Naive thymus-derived CD8-positive, alpha-beta T cell (primary cell): ENCODE results near the gene ZDHHC14. TPM values are rescaled to one million over a fixed set of nuclear protein-coding genes. Genes with fewer than 3 reads are reported as not detected.

Experiments
- ATAC-seq, 2 donors: fragments of 150-1000 bp; cut with Tn5 transposase in 1 of 2; sonication (Bioruptor Pico), chemical (Tn5 transposase) in 1 of 2; 1 replicate in 1 of 2; 2 replicates in 1 of 2; pipeline ENCODE4 v1.10.0; 2021; ENCODE audit warnings: mild to moderate bottlenecking in 2 of 2, moderate library complexity in 2 of 2
- POLR2A ChIA-PET: fragments of 350-600 bp; sonication (Branson Sonifier 250); formaldehyde crosslinking; loops from one replicate; lab custom pipeline; 2021; ENCODE audit warnings: antibody characterized with exemption; lab: Charles Lee
- DNase-seq, 10 donors: peaks; one replicate each; pipeline versions ENCODE4 v3.0.0 to v3.0.0-alpha.2; 2020 to 2022
- H3K27ac Mint-ChIP-seq, 10 donors: one replicate each; pipeline ENCODE4 v1.8.0; 2020 to 2022; ENCODE audit warnings: mild to moderate bottlenecking in 10 of 10, mixed read lengths in 10 of 10, moderate library complexity in 4 of 10, inconsistent platforms in 1 of 10
- H3K27me3 Mint-ChIP-seq, 5 donors: one replicate each; pipeline ENCODE4 v1.8.0; 2021 to 2022; ENCODE audit warnings: mixed read lengths in 5 of 5
- H3K36me3 Mint-ChIP-seq, 3 donors: one replicate each; pipeline ENCODE4 v1.8.0; 2020 to 2022; ENCODE audit warnings: mixed read lengths in 3 of 3, mild to moderate bottlenecking in 2 of 3, inconsistent platforms in 1 of 3
- H3K4me1 Mint-ChIP-seq, 4 donors: one replicate each; pipeline ENCODE4 v1.8.0; 2021 to 2022; ENCODE audit warnings: mixed read lengths in 4 of 4
- H3K4me3 Mint-ChIP-seq, 10 donors: one replicate each; pipeline ENCODE4 v1.8.0; 2020 to 2022; ENCODE audit warnings: mild to moderate bottlenecking in 10 of 10, mixed read lengths in 10 of 10, moderate library complexity in 6 of 10, inconsistent platforms in 1 of 10
- H3K9me3 Mint-ChIP-seq, 9 donors: one replicate each; pipeline ENCODE4 v1.8.0; 2020 to 2022; ENCODE audit warnings: mixed read lengths in 9 of 9, mild to moderate bottlenecking in 3 of 9, inconsistent platforms in 1 of 9, moderate library complexity in 1 of 9
- polyA plus RNA-seq, 3 donors: library from polyadenylated mRNA; unstranded; fragments of 300-500 nt; fragmentation: Illumina TruSeq; gene quantifications; one replicate each; pipeline ENCODE4 v1.2.3, GENCODE V29; 2021
- total RNA-seq, 8 experiments: library from RNA in 2 of 8; stranded (reverse) in 2 of 8; gene quantifications; one replicate each; pipeline ENCODE4 v1.2.3 and lab custom pipeline; 2021 to 2026

ZDHHC14 gene
- total and polyA plus RNA-seq, 5 experiments from 2014 or later: 0.09 to 1.9 (median 1.4) TPM

DNA sequence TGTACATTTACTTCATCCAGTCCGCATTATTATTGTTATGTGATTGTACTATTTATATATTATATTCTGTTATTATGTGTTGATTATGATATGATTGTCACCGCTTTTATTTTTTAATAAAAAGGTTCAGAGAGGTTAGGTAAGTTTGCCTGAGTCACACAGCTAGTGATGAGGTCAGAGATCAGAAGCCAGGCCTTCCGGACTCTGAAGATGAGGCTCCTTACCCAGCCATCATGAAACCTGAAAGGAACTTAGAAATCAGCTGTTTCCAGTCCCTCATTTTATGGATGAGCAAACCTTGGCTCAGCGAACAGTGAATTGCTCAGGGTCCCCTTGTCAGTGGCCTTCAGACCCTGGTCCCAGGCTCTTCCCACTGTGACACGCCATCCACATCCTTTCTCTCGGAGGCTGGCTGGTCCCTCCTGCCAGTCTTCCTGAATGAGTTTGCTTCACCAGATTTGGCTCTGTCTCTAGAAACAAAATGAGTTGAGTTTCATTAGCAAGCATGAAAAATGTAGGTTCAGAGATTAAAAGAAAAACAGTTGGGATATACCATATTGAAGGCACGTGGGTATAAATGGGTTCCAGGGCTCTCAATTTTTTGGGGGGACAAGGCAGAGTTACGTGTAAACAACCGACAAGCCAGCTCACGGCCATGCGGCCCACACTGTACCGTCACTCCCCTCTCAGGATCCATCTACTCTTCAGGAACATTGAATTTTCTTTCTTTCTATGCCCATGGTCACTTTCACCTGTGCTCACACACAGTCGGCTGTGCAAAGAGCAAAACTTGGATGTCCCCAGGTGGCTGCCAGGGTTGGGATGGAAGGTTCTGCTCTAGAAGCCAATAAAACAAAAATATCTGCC, 132.9 kb downstream of the ZDHHC14 start:
- Mint-ChIP-seq H3K4me3 (no peak overlapping the region), H3K27ac (no peak overlapping the region), H3K36me3 (no peaks in the 10 kb centered on the region), H3K4me1 (peaks cover 6 to 17% (median 13%) of the 10 kb centered on the region in 4 donors), H3K9me3 (peaks cover 0 to 3% (median 0%) of the 10 kb centered on the region in 9 donors), H3K27me3 (peaks cover 0 to 2% (median 0%) of the 10 kb centered on the region in 5 donors)
- ATAC-seq (no peak), DNase-seq (no peak)
- POLR2A ChIA-PET: no interaction called here

GRCh38 chr6:157514659-157515496, 133.9 kb downstream of the ZDHHC14 start:
- Mint-ChIP-seq H3K27ac (peak overlapping the region in 1 of 10 donors; percentile 37), H3K9me3 (no peaks in the 10 kb centered on the region), H3K4me1 (peaks cover 6 to 17% (median 13%) of the 10 kb centered on the region in 4 donors), H3K4me3 (no peak overlapping the region), H3K27me3 (peaks cover 0 to 2% (median 0%) of the 10 kb centered on the region in 5 donors), H3K36me3 (no peaks in the 10 kb centered on the region)
- no peak for ATAC-seq
- POLR2A ChIA-PET: no interaction called here
- DNase-seq: no peak

- DNase-seq: no peak
- Mint-ChIP-seq H3K27ac (no peak overlapping the region), H3K4me1 (peaks cover 0 to 11% (median 1%) of the 10 kb centered on the region in 4 donors), H3K9me3 (no peaks in the 10 kb centered on the region), H3K4me3 (no peak overlapping the region), H3K27me3 (peaks cover 0 to 2% (median 0%) of the 10 kb centered on the region in 5 donors), H3K36me3 (no peaks in the 10 kb centered on the region)
- no peak for ATAC-seq
- POLR2A ChIA-PET: no interaction called here
Observed at GRCh38 chr6:157516319-157517026, 135.5 kb downstream of the ZDHHC14 start.

- Mint-ChIP-seq H3K27ac (no peak overlapping the region), H3K4me3 (no peak overlapping the region), H3K9me3 (no peaks in the 10 kb centered on the region), H3K36me3 (no peaks in the 10 kb centered on the region), H3K27me3 (no peaks in the 10 kb centered on the region), H3K4me1 (peaks cover 0 to 11% (median under 1%) of the 10 kb centered on the region in 4 donors)
- POLR2A ChIA-PET: no interaction called here
- no peak for ATAC-seq
- DNase-seq: no peak
Observed at GRCh38 chr6:157517601-157518359, 136.8 kb downstream of the ZDHHC14 start.

DNA sequence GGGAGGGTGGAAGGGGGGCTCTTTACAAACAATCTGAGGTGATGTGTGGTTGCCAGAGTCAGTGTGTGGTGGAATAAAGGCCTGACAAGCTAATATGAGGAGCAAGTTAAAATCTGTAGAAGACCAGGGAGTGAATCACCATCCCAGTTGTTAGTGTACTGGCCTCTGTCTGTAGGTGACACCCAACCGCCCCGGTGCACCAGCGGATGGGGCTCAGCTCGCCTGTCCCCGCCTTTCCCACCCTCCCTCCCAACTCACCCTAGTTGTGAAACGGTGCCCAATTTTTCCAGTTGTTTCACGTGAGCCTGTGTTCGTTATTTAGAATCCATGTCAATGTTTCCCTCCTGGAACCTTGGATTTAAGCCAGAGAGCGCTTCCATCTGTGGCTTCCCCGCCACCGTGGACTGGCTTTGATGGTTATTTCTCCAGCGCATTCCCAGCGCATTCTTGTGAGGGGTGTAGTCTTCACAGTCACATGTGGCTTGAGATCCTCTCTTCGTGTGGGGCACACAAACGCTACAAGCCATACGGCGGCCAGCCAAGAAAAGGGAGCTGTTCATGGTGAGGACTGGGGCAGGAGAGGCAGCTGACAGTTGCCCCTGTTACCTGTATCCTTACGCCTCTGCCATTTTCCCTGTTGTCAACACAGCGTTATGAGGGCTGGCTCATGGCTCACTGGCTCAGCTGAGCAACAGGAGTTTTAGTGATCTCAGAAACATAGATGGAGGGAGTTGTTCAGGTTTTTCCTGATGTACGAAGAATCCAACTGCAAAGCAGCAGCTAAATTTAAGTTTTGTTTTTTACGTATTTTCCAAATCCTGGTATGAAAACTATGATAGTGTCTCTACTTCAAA, 137.6 kb downstream of the ZDHHC14 start:
- no peaks in the 10 kb centered on the region for H3K27me3 Mint-ChIP-seq
- DNase-seq: no peak
- ATAC-seq: no peak
- no peak overlapping the region for H3K27ac Mint-ChIP-seq
- H3K9me3 Mint-ChIP-seq: no peaks in the 10 kb centered on the region
- no peak overlapping the region for H3K4me3 Mint-ChIP-seq
- peaks cover 0 to 11% (median 3%) of the 10 kb centered on the region in 4 donors for H3K4me1 Mint-ChIP-seq
- H3K36me3 Mint-ChIP-seq: no peaks in the 10 kb centered on the region
- POLR2A ChIA-PET: no interaction called here

- Mint-ChIP-seq H3K4me1 (peaks cover 0 to 11% (median 3%) of the 10 kb centered on the region in 4 donors), H3K27me3 (no peaks in the 10 kb centered on the region), H3K36me3 (no peaks in the 10 kb centered on the region), H3K27ac (no peak overlapping the region), H3K9me3 (no peaks in the 10 kb centered on the region), H3K4me3 (no peak overlapping the region)
- ATAC-seq (no peak), DNase-seq (no peak)
- POLR2A ChIA-PET: no interaction called here
Observed at GRCh38 chr6:157519255-157520116, 138.5 kb downstream of the ZDHHC14 start.

- H3K27me3 Mint-ChIP-seq: no peaks in the 10 kb centered on the region
- H3K4me1 Mint-ChIP-seq: peaks cover 0 to 11% (median 3%) of the 10 kb centered on the region in 4 donors
Observed at GRCh38 chr6:157520117-157520406, 139.1 kb downstream of the ZDHHC14 start.

DNA sequence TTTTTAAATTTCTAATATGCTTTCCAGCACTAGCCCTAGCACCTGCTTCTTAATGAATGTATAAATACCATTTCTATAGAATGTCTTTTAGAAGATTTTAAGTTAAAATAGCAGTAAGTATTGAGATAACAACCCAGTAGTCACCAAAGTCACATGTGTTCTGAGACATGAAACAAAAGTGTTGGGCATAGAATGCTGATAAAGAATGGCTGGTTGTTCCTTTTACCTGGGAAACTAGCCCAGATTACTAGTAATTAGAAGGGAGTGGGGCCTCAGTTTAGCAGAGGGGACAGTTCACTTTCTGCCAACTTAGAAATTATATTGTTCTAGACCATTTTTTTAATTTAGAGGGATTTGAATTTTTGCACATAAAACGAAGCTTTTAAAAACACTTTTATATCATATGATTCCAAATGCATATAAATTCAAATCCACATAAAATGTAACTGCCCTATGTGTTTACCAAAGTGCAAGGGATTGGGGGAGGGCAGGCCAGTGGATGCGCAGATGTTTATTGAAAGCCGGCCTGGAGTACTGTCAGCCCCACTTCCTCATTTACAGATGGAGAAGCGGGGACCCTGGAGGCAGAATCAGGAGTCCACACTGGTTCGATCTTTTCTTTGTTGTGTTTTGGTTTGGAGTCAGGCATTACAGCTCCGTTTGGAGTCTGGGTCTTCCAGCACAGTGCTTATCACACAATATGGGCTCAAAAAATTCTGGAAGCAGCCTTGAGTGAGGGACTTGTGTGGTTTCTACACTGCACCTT, 139.8 kb downstream of the ZDHHC14 start:
- Mint-ChIP-seq H3K4me1 (peaks cover 0 to 11% (median 3%) of the 10 kb centered on the region in 4 donors), H3K27ac (no peak overlapping the region), H3K9me3 (peaks cover 0 to 1% (median 0%) of the 10 kb centered on the region in 9 donors), H3K36me3 (no peaks in the 10 kb centered on the region), H3K27me3 (no peaks in the 10 kb centered on the region), H3K4me3 (no peak overlapping the region)
- no peak for DNase-seq
- no peak for ATAC-seq
- POLR2A ChIA-PET: no interaction called here

More at GRCh38 chr6:157520117-157520406, 139.1 kb downstream of the ZDHHC14 start:
- ATAC-seq (no peak), DNase-seq (no peak)
- H3K4me3 Mint-ChIP-seq: no peak overlapping the region
- POLR2A ChIA-PET: no interaction called here
- no peaks in the 10 kb centered on the region for H3K36me3 Mint-ChIP-seq
- no peaks in the 10 kb centered on the region for H3K9me3 Mint-ChIP-seq
- H3K27ac Mint-ChIP-seq: no peak overlapping the region

- Mint-ChIP-seq H3K27me3 (no peaks in the 10 kb centered on the region), H3K4me3 (no peak overlapping the region), H3K9me3 (peaks cover 0 to 3% (median 0%) of the 10 kb centered on the region in 9 donors), H3K27ac (no peak overlapping the region), H3K4me1 (peaks cover 0 to 19% (median 3%) of the 10 kb centered on the region in 4 donors), H3K36me3 (no peaks in the 10 kb centered on the region)
- DNase-seq (no peak), ATAC-seq (no peak)
- POLR2A ChIA-PET: no interaction called here
Observed at GRCh38 chr6:157521362-157522335, 140.7 kb downstream of the ZDHHC14 start.
